ENCODE measurements around the gene HSD17B13.

The HSD17B13 gene, protein sequence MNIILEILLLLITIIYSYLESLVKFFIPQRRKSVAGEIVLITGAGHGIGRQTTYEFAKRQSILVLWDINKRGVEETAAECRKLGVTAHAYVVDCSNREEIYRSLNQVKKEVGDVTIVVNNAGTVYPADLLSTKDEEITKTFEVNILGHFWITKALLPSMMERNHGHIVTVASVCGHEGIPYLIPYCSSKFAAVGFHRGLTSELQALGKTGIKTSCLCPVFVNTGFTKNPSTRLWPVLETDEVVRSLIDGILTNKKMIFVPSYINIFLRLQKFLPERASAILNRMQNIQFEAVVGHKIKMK

DNA sequence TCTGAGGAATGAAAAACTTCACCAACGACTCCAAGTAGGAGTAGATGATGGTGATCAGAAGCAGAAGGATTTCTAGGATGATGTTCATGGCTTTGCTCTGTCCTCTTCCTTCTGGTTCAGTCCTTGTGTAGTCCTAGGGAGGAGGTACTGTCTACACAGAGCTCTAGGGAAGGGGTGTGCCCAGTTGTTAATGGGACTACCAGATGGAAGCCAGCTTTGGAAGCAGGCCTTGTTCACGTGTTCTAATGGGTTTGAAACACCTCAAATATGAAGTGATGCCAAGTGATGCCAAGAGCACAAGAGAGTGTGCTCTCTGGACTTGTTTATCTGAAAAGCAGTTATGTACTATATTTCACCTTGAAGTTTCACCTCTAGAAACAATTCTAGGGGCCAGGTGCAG, at the start of gene HSD17B13:
Gene HSD17B13, minus strand, starts transcription at position 129 of the 400 bp plus-strand sequence. Its CDS starts 41 bp downstream, at position 88.
- no peak for DNase-seq (ENCODE audit: low read depth)
- no peak within 1 kb of the TSS for H3K4me3 ChIP-seq (ENCODE audit: control insufficient read depth, low read depth, low read length)
- TF ChIP-seq, protein P1, sequence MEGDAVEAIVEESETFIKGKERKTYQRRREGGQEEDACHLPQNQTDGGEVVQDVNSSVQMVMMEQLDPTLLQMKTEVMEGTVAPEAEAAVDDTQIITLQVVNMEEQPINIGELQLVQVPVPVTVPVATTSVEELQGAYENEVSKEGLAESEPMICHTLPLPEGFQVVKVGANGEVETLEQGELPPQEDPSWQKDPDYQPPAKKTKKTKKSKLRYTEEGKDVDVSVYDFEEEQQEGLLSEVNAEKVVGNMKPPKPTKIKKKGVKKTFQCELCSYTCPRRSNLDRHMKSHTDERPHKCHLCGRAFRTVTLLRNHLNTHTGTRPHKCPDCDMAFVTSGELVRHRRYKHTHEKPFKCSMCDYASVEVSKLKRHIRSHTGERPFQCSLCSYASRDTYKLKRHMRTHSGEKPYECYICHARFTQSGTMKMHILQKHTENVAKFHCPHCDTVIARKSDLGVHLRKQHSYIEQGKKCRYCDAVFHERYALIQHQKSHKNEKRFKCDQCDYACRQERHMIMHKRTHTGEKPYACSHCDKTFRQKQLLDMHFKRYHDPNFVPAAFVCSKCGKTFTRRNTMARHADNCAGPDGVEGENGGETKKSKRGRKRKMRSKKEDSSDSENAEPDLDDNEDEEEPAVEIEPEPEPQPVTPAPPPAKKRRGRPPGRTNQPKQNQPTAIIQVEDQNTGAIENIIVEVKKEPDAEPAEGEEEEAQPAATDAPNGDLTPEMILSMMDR (IDR thresholded peaks at IDR 0.05; ENCODE audit: control insufficient read depth, insufficient read depth, low read depth, low read length, missing control alignments): no peak

DNA sequence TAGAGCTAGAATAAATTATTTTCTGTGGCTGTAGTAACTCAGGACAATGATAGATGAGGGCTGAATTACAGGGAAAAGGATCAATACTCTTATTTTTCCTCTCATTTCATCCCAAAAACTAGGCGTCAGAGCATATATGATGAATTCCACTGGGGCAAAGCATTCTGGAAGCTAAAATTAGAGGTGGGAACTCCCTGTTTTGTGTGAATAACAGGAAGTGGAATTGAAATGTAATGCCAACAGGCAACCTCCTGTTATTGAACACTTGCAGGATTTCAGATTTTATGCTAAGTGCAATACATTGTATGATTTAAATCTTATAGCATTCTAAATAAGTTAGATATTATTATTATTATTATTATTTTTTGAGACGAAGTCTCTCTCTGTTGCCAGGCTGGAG, 47.4 kb upstream of the HSD17B13 start:
- TF ChIP-seq, protein P1 (IDR thresholded peaks at IDR 0.05; ENCODE audit: control insufficient read depth, insufficient read depth, low read depth, low read length, missing control alignments): no peak
- no peak overlapping the region for H3K4me3 ChIP-seq (ENCODE audit: control insufficient read depth, low read depth, low read length)
- no peak for DNase-seq (ENCODE audit: low read depth)

DNA sequence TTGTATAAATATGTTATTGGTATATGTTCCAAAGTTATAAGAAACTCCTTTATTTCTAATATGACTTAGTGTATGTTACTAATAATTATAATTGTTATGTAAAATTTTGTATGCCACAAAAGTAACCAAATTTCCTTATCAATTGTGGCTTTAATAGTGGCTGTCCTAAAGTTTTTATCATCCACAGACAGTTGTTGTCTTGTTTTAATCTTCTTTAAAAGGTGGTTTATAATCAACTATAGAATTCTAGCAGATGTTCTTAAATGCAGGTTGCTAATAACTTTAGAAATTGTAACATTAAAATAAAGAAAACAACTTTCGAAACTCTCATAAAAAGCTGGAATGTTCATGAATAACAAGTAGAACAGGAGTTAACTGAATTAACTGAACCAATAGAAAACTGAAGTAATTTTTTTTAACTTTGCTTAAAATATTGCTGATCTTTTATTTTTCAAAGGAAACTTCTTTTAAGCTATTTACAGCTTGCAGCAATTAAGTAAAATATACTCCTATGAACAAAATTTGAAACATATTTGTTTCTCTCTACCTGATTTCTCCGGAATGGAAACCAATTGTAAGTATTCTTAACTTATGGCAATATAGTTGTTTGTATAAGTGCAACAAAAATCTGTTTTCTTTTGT, 44.0 kb upstream of the HSD17B13 start:
- TF ChIP-seq, protein P1 (IDR thresholded peaks at IDR 0.05; ENCODE audit: control insufficient read depth, insufficient read depth, low read depth, low read length, missing control alignments): no peak
- no peak overlapping the region for H3K4me3 ChIP-seq (ENCODE audit: control insufficient read depth, low read depth, low read length)

DNA sequence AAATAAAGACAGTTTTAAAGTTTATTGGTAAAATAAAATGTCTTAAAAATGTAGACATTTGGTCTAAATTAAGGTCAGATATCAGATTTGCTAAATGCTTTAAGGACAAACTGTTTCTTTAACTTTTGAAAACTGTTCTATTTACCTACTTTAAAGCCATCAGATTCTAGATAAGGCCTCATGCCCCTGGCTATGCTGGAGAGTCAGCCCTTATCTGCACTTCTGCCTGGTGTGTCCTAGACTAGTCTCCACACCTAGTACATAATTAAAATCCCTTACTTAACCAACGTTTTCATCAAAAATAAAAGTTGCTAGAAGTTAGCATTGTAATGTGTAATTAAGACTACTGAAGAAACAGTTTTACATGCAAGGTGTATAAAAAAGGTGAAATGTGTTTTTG, 42.7 kb upstream of the HSD17B13 start:
- H3K4me3 ChIP-seq (ENCODE audit: control insufficient read depth, low read depth, low read length): no peak overlapping the region
- TF ChIP-seq, protein P1 (IDR thresholded peaks at IDR 0.05; ENCODE audit: control insufficient read depth, insufficient read depth, low read depth, low read length, missing control alignments): no peak
- DNase-seq (ENCODE audit: low read depth): no peak

More for the DNA sequence above, 44.0 kb upstream of the HSD17B13 start:
- no peak for DNase-seq (ENCODE audit: low read depth)

DNA sequence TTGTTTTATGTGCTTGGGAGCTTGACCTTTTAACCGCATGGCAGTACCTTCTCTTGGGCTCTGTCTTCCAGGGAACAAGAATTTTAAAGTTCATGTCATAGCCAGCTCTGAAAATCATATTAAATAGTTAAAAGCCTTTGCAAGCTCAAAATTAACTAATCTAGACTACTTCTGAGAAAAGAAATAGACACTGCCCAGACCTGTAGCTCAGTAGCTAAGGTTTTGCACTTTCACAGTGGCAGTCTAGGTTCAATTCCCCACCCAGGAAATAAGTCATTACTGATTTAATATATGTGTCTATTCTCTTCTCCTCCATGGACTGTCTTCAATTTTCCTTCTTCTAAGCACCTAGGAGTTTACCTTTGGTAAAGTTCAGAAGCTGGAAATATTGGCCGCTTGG, 40.9 kb upstream of the HSD17B13 start:
- no peak overlapping the region for H3K4me3 ChIP-seq (ENCODE audit: control insufficient read depth, low read depth, low read length)
- no peak for DNase-seq (ENCODE audit: low read depth)
- TF ChIP-seq, protein P1 (IDR thresholded peaks at IDR 0.05; ENCODE audit: control insufficient read depth, insufficient read depth, low read depth, low read length, missing control alignments): no peak

DNA sequence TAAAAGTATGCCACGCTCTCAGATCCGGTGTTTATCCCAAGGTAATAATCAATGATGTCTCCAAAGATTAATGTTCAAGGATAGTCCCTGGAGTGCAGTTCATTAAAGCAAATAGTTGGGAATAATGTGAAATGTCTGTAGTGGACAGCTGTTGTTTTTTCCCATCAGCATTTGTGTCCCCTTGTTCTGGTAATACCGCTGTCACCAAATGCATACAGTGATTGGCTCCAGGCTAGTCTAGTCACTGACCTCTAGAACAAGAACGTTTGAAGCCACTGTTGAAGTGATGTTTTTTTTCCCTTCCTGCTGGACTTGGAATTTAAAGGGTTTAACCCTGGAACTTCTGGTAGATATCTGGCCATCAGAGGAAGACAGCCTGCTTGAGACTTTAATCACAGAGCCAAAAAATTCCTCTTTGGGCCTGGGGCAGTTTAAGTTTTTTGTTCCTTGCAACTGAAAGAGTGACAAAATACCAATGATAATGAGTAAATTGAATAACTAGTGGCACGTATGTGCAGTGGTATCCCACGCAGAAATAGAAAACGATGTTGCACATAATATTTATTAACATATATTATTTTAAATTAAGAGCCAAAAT, 37.8 kb upstream of the HSD17B13 start:
- no peak for DNase-seq (ENCODE audit: low read depth)
- TF ChIP-seq, protein P1 (IDR thresholded peaks at IDR 0.05; ENCODE audit: control insufficient read depth, insufficient read depth, low read depth, low read length, missing control alignments): no peak
- H3K4me3 ChIP-seq (ENCODE audit: control insufficient read depth, low read depth, low read length): no peak overlapping the region

Measured in AG09309 (cell line).